ENCODE measurements around the gene IFFO2. TPM values are rescaled to one million over a fixed set of nuclear protein-coding genes. Genes with fewer than 3 reads are reported as not detected.
"Not testable (repeated sequence)": the region's sequence is repeated elsewhere in the genome, so short reads cannot be mapped to it uniquely, and the experiment has no call there.

Gene IFFO2
- polyA plus RNA-seq, 6 donors from 2014 or later = 0.09 to 3.2 (median 1.4) TPM

- Mint-ChIP-seq H3K4me3 (peak overlapping the region in 2 of 8 donors; percentile 4 to 94), H3K9me3 (no peaks in the 10 kb centered on the region), H3K36me3 (no peaks in the 10 kb centered on the region), H3K27ac (no peak overlapping the region), H3K27me3 (no peaks in the 10 kb centered on the region), H3K4me1 (peaks cover 10 to 31% (median 15%) of the 10 kb centered on the region in 3 donors)
- no peak for ATAC-seq (ENCODE audit: low read depth in 2 of 2)
- DNase-seq = no peak
These were observed 57.9 kb downstream of the IFFO2 start for GRCh38 chr1:18898567-18898966.

GRCh38 chr1:18895317-18895716, 61.2 kb downstream of the IFFO2 start:
- peaks cover 0 to 7% (median 0%) of the 10 kb centered on the region in 3 donors for H3K4me1 Mint-ChIP-seq
- H3K4me3 Mint-ChIP-seq = no peak overlapping the region
- no peaks in the 10 kb centered on the region for H3K36me3 Mint-ChIP-seq
- ATAC-seq (ENCODE audit: low read depth in 2 of 2) (no peak), DNase-seq (no peak)
- no peaks in the 10 kb centered on the region for H3K27me3 Mint-ChIP-seq
- no peaks in the 10 kb centered on the region for H3K9me3 Mint-ChIP-seq
- no peak overlapping the region for H3K27ac Mint-ChIP-seq

- no peak for ATAC-seq (ENCODE audit: low read depth in 2 of 2)
- Mint-ChIP-seq H3K27me3 (no peaks in the 10 kb centered on the region), H3K9me3 (no peaks in the 10 kb centered on the region), H3K4me1 (peaks cover 0 to 5% (median 0%) of the 10 kb centered on the region in 3 donors), H3K27ac (no peak overlapping the region), H3K36me3 (no peaks in the 10 kb centered on the region), H3K4me3 (peak overlapping the region in 1 of 8 donors; percentile 62)
- no peak for DNase-seq
These were observed 63.4 kb downstream of the IFFO2 start for GRCh38 chr1:18893120-18893519.

GRCh38 chr1:18891858-18892257, 64.6 kb downstream of the IFFO2 start:
- not testable (repeated sequence) for H3K4me1 Mint-ChIP-seq; H3K27me3 Mint-ChIP-seq; H3K4me3 Mint-ChIP-seq; DNase-seq; H3K36me3 Mint-ChIP-seq; H3K9me3 Mint-ChIP-seq; ATAC-seq (ENCODE audit: low read depth in 2 of 2)
- H3K27ac Mint-ChIP-seq = peak overlapping the region in 1 of 6 donors; percentile 27

GRCh38 chr1:18891426-18891780, 65.1 kb downstream of the IFFO2 start:
- no peak overlapping the region for H3K4me3 Mint-ChIP-seq
- ATAC-seq (ENCODE audit: low read depth in 2 of 2) (no peak), DNase-seq (no peak)
- H3K4me1 Mint-ChIP-seq = peaks cover 0 to 5% (median 0%) of the 10 kb centered on the region in 3 donors
- peak overlapping the region in 1 of 6 donors; percentile 27 for H3K27ac Mint-ChIP-seq
- no peaks in the 10 kb centered on the region for H3K9me3 Mint-ChIP-seq
- H3K36me3 Mint-ChIP-seq = no peaks in the 10 kb centered on the region
- no peaks in the 10 kb centered on the region for H3K27me3 Mint-ChIP-seq

- Mint-ChIP-seq H3K4me3 (no peak overlapping the region), H3K36me3 (no peaks in the 10 kb centered on the region), H3K27me3 (no peaks in the 10 kb centered on the region), H3K9me3 (no peaks in the 10 kb centered on the region), H3K27ac (no peak overlapping the region), H3K4me1 (peaks cover 0 to 5% (median 0%) of the 10 kb centered on the region in 3 donors)
- ATAC-seq (ENCODE audit: low read depth in 2 of 2) (no peak), DNase-seq (no peak)
These were observed 65.6 kb downstream of the IFFO2 start for GRCh38 chr1:18890706-18891425.

GRCh38 chr1:18886003-18886335, 70.5 kb downstream of the IFFO2 start:
- no peaks in the 10 kb centered on the region for H3K27me3 Mint-ChIP-seq
- peak overlapping the region in 3 of 6 donors; percentile 38 to 67 (median 56) for H3K27ac Mint-ChIP-seq
- no peaks in the 10 kb centered on the region for H3K4me1 Mint-ChIP-seq
- DNase-seq (no peak), ATAC-seq (ENCODE audit: low read depth in 2 of 2) (no peak)
- H3K4me3 Mint-ChIP-seq = no peak overlapping the region
- no peaks in the 10 kb centered on the region for H3K36me3 Mint-ChIP-seq
- H3K9me3 Mint-ChIP-seq = no peaks in the 10 kb centered on the region

- Mint-ChIP-seq H3K4me3 (no peak overlapping the region), H3K9me3 (no peaks in the 10 kb centered on the region), H3K27me3 (no peaks in the 10 kb centered on the region), H3K36me3 (no peaks in the 10 kb centered on the region), H3K27ac (peak overlapping the region in 1 of 6 donors; percentile 38), H3K4me1 (no peaks in the 10 kb centered on the region)
- DNase-seq (no peak), ATAC-seq (ENCODE audit: low read depth in 2 of 2) (no peak)
These were observed 71.0 kb downstream of the IFFO2 start for GRCh38 chr1:18885311-18886002.

- Mint-ChIP-seq H3K27me3 (no peaks in the 10 kb centered on the region), H3K27ac (peak overlapping the region in 1 of 6 donors; percentile 76), H3K36me3 (no peaks in the 10 kb centered on the region), H3K4me3 (no peak overlapping the region), H3K4me1 (no peaks in the 10 kb centered on the region), H3K9me3 (no peaks in the 10 kb centered on the region)
- no peak for DNase-seq
- no peak for ATAC-seq (ENCODE audit: low read depth in 2 of 2)
These were observed 71.7 kb downstream of the IFFO2 start for GRCh38 chr1:18884727-18885126.

GRCh38 chr1:18884419-18884717, 72.1 kb downstream of the IFFO2 start:
- H3K36me3 Mint-ChIP-seq = no peaks in the 10 kb centered on the region
- no peaks in the 10 kb centered on the region for H3K27me3 Mint-ChIP-seq
- no peaks in the 10 kb centered on the region for H3K4me1 Mint-ChIP-seq
- H3K27ac Mint-ChIP-seq = no peak overlapping the region
- no peak overlapping the region for H3K4me3 Mint-ChIP-seq
- ATAC-seq (ENCODE audit: low read depth in 2 of 2) (no peak), DNase-seq (no peak)
- H3K9me3 Mint-ChIP-seq = no peaks in the 10 kb centered on the region

- H3K36me3 Mint-ChIP-seq = no peaks in the 10 kb centered on the region
- H3K9me3 Mint-ChIP-seq = no peaks in the 10 kb centered on the region
- H3K27ac Mint-ChIP-seq = no peak overlapping the region
- ATAC-seq (ENCODE audit: low read depth in 2 of 2) (peak; percentile 53 to 63), DNase-seq (peak; percentile 46)
- no peaks in the 10 kb centered on the region for H3K4me1 Mint-ChIP-seq
- no peak overlapping the region for H3K4me3 Mint-ChIP-seq
- H3K27me3 Mint-ChIP-seq = no peaks in the 10 kb centered on the region
These were observed 72.6 kb downstream of the IFFO2 start for GRCh38 chr1:18883636-18884418.

GRCh38 chr1:18883079-18883478, 73.4 kb downstream of the IFFO2 start:
- Mint-ChIP-seq H3K9me3 (no peaks in the 10 kb centered on the region), H3K27me3 (no peaks in the 10 kb centered on the region), H3K36me3 (no peaks in the 10 kb centered on the region), H3K27ac (no peak overlapping the region), H3K4me1 (no peaks in the 10 kb centered on the region), H3K4me3 (no peak overlapping the region)
- no peak for ATAC-seq (ENCODE audit: low read depth in 2 of 2)
- no peak for DNase-seq

- DNase-seq = no peak
- no peaks in the 10 kb centered on the region for H3K4me1 Mint-ChIP-seq
These were observed 74.0 kb downstream of the IFFO2 start for GRCh38 chr1:18882486-18882885.

More at GRCh38 chr1:18882486-18882885, 74.0 kb downstream of the IFFO2 start:
- ATAC-seq (ENCODE audit: low read depth in 2 of 2) = no peak
- no peak overlapping the region for H3K27ac Mint-ChIP-seq
- no peaks in the 10 kb centered on the region for H3K9me3 Mint-ChIP-seq
- H3K4me3 Mint-ChIP-seq = no peak overlapping the region
- no peaks in the 10 kb centered on the region for H3K27me3 Mint-ChIP-seq
- H3K36me3 Mint-ChIP-seq = no peaks in the 10 kb centered on the region
